HG02973 (cell line): ENCODE results near the gene KCNMA1.

ENCODE experiments used
- ATAC-seq: cut with Tn5 transposase; IDR thresholded peaks from one replicate; pipeline ENCODE4 v1.9.1; 2021; ENCODE audit warnings: moderate library complexity; ENCODE audit not compliant: unreplicated experiment

Gene KCNMA1

DNA sequence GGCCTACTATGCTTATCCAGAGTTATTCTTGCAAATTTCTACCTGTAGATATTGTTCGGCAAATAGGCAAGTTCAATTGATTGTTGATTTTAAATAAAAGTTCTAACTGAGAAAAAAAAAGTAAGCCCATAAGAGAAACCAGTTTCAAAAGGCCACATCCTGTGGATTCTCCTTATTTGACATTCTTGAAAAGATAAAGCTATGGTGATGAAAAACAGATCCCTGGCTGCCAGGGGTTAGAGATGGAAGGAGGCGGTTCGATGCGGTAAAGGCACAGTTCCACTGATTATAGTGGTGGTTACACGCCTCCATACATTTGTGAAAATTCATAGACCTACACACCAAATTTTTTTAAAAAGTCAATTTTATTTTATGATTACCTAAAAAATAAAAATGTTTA is 347.8 kb downstream of the KCNMA1 start:
- ATAC-seq: no peak

DNA sequence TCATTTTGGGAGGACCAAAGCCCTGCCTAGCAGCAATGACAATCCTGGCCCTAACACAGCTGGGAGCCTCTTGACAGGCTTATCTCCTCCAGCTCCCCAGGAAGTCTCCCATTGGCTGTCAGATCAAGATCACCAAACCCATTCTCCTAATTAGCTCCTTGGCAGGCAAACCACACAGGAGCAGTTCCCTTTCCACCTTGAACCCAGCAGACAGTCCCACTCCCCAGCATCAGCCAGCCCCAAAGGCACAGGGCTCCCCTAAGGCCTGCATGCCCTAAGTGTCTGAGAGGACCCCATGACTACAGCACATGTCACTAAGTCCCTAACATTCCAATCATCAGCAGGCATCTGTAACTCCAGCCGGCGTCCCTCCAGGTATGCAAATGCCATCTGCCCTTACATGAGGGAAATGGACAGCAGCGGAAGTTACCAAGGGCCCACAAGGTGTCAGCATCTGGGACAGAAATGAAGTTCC is 348.5 kb downstream of the KCNMA1 start:
- ATAC-seq: no peak

DNA sequence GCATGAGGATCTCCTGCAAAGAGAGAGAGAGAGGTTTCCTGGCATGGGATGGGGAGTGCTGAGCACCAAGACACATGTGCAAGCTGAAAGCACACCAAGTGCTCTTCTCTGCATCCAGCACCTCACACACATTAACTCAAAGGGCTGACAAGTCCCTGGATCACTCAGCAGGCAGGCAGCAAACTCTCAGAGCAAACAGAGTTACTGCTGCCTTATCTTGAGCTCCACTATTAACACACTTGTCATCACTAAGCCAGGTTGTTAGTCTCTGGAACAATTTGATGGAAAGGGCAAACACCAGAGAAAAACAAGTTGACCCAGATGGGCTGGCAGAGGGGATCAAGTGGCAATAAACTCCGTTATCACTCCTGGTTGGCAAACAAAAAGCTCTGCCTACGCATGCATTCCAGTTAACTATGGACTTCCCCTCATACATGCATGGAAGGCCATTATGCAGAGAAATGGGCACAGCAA is 349.9 kb downstream of the KCNMA1 start:
- no peak for ATAC-seq

DNA sequence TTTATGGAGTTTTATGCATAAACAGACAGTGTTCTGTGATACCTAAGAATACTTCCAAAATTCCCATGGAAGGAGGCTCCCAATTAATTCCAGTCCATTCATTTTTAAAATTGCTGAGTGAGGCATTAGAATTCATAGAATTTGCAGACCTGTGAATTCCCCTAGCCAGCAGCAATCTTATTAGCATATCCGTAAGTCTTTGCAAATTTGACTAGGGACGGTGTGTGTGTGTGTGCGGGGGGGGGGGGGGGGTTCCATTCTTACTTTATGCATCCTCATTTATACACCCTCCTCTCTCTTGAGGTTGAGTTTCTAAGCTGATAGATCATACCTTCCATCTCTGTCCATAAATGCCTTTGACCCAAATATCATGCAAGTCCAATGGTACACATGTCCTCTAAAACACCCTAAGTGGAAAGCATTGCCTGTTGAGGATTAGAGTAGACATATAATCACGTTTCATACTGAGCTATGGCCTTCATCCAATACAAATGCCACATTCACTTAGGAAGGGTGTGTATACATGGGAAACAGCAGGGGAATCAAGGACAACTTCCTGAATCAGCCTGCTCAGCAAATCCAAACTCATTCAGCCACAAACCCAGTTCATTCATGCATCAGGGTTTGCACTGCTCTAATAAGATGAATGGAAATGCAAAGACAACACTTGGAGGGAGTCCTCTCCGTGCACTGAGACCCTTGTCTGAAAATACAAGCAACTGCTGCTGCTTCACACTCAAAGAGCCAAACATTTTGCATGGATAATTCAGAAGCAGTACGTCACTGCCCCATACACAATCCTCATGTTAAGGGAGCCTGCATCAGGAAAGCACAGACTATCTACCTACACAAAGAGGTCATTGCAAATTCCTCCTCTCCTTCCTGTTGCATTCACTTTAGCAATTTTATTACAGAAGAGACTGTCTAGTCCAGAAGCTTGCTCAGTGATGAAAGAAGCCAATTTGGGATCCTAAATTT is 350.8 kb downstream of the KCNMA1 start:
- ATAC-seq: no peak

DNA sequence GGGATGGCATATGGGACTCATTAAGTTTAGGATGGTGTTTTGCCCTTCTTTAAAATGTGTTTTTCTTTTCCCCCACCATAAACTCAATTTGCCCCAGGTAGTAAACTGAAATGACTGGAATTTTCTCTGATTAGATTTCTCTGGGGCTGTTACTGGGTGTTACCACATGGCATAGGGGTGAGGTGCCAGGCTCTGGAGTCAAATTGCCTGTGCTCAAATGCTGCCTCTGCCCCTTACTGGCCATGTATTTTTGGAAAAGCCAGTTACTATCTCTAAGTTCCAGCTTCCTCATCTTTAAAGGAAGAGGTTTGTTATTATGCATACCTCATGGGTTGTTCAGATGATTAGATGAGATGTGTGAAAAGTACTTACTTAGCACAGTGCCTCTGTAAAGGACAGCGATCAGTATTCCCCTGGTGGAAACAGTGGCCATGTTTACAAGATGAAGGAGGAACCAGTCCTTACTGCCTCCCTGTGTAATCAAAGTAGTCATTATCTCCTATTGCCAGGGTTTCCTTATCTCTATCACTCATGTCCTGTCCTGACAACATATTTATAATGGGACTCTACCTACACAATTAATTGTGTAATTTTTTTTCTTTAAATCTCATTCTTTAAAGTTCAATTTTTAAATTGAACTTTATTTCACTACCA is 352.0 kb downstream of the KCNMA1 start:
- ATAC-seq: no peak

DNA sequence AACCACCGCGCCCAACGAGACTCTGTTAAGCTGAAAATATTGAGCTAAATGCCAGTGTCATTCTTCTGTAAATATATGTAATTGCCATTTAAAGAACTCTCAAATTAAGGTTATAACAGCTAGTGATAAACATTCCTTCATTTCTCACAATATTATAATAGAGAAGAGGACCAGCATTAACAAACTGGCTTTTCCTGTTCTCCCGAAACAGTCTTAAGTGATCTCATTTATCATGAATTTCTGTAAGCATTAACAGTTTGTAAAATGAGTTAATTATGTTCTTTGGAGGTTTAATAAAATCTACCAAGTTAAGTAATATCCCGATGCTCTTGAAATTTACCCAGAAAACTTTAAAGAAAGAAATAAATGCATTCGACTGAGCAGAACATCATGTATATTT is 352.8 kb downstream of the KCNMA1 start:
- no peak for ATAC-seq

DNA sequence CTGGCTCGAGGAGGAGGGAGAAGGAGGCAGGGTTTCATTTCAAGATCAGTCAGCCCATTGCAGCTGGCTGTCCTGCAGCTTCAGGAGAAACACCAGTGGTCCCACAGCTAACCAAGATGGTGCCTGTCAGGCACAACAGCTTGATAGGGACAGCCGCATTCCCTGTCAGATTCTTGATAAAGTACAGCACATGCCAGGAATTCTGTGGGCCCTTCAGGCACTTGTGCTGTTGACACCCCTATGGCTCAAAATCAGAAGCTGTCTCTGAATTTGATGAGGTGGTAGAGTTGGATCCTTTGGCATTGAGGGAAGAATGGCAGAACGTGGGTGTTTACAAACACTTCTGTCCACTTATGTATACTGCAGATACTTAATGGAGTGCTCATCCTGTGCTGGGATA is 354.3 kb downstream of the KCNMA1 start:
- ATAC-seq: no peak

DNA sequence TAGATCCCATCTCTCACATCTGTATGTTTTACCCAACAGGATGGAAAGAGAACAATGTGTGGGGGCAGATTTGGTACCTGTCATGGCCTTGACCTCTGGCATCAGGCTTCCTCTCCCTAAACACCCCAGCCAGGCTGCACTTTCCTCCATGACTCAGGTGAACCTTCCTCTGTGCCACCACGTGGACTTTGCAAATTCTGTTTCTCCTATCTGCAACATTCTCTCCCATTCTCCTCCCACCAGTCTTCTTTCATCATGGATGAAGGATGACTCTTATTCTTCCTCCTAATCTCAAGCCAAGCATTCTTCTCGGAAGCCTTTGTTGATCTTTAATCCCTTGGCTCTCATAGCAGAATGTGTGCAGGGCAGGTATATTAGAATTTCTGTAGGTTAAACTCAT is 355.4 kb downstream of the KCNMA1 start:
- ATAC-seq: no peak

DNA sequence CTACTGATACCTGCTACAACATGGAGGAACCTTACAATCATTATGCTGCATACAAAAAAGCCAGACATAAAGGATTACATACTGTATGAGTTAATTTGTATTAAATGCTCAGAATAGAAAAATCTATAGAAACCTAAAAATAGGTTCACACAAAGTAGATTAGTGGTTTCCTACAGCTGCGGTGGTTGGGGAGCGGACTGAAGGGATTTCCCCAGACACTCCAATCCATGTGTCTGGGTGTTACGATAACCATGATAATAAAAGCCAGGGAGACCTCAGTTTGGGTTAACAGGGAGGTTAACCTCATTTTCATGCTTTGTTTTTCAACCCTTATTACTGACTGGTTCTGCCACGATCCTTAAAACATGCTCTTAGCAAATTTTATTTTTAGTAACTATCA is 355.9 kb downstream of the KCNMA1 start:
- ATAC-seq: no peak

DNA sequence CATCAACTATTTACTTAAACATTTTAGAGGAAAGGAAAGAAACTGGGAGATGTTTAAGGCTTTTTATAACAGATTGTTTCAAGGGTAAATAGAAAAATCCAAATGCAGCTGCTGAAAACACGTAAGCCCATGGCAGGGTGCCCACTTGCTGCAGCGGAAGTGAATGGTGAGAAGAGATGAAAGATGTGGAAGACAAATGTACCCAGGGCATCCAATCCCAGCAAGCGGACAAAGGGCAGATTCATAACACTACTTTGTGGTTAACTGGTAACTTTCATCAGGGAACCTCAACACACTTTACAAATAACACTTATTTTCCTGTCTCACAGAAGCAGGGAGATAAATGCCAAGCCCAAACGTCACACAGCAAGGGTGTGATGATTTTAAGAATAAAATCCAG is 358.4 kb downstream of the KCNMA1 start:
- no peak for ATAC-seq

DNA sequence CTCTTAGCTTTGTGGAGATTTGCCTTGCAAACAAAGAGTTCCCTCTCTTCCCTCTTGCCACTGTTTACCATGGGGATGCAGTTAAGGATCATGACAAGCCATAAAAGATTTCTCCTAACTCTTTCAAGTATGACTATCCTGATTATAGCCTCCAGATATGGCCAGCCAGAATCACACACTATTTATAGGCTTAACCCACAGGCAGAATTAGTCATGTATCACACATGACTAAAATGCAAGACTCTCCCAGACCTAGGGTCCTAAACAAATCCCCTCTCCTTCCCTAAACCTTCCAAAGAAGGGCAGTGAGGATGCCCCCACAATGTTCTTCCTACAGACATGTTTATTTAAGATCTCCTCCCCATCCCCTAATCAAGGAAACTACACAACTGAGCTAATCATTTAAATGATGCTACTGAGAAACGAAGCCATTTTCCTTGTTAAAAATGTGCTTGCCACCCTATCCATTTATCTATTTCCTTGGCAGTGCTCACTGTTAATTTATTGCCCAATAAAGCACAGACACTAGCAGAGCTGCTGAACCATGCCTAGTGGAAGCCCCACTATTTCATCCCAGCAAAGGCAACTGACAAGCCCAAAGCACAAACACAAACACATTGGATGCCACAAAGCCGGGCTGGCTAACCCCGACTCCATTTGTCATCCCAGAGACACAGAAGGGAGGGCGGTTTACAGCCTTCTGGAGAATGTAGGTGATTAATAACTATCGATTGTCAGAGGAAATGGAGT is 363.4 kb downstream of the KCNMA1 start:
- no peak for ATAC-seq

DNA sequence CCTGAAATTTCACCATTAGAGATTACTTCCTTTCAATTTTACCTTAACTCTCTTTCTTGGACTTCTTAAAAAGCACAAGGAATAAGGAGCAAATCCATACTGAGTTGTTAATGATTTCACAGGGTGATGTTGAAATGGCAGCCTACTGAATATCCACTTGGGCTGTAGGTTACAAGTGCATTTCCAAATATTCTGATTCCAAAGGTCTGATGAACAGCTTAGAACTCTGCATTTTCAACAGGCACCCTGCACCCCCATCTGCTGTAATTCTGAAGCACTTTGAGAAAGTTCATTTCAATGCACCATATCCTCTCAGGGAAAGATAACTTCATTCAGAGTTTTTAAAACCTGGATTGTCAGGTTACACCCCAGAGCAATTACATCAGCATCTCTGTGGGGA is 368.4 kb downstream of the KCNMA1 start:
- ATAC-seq: no peak

DNA sequence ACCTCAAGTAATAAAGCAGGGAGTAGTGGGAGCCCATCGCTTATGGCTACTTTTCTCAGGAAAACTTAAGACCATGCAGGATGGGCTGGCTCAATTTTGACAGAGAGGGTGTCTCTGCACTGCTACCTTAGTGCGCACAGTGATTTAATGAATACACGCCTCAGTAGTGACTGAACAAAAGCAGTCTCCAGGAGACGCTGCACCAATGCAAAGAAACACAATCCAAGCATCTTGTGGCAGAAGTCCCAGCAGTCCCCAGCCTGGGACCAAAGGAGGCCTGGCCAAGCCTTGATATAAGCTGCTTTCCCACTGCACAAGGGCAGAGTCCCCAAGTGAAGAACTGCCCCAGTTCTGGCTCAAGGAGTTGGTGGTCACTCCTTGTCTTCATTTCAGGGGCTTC is 368.9 kb downstream of the KCNMA1 start:
- no peak for ATAC-seq

DNA sequence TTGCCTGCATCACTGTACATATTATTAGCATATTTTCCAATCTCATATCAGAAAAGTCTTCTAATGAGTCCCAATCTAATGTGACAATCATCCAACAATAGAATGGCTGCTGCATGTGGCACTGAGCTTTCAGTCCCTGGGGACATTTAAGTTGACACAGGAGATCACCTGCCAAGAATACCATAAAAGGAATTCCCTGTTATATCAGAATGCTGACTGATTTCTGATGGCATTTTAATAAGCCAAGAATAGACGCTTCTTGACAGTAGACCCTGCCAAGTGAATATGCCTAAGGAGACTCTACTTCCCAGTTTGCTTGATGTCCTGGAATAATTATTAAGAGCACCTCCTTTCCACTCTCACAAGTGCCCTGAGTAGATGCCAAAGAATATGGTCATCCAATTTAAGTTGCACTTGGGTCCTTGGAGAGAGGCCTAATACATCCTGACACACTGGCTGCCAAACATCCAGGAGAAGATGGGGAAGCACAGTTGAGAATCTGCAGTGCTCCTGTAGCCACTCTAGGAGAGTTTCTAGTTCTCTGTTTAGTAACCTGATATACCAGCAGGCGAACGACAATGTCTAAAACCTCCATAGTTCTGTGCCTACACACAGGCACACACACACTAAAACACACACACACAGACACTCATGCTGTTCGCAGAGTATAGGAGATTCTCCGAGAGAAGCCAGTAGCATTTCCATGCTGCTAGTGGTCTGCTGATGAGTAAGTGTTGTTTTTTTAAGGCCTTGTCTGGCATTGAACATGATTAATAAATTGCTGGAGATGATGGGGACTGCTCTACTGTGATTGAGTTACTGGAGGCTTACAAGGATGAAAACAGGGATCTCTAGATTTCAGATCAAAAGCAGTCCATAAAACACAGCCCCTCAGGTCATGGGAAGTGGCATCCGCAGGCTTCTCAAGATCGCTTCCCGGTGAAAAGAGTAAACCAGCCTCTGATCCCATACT is 369.6 kb downstream of the KCNMA1 start:
- ATAC-seq: no peak

DNA sequence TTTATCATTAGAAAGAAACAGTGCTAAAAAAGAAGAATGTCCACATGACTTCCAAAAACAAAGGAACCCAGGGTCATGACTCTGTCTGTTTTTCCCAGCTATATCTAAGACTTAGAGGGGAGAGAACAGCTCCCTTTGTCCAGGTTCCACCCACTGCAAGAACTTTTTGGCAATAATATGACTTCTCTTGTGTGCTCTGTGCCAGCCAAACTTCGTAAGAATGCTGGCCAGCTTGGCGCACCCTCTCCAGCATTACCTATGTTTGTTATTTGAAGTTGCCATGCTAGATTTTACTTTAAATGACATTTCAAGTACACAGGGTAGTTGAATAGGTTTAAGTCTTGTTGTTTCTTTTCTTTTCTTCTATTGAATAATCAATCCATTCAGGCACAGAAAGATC is 371.4 kb downstream of the KCNMA1 start:
- ATAC-seq: no peak

DNA sequence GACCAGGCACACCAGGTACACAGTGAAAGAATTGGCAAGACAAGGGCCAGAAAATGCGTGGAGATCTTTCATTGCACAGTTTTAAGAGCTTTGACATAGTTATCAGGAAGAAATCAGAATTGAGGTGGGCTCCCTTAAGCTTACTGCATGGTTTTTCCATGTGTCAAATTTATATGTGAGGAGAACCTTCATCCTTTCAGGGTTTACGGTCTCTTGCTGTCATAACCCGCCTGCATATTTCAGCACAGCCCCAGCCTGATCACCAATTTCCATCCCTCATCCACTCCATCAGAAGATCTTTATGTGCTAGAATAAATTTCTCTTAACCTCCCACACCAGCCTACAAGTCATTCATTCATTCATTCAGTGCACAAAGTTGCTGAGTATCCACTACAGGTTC is 373.1 kb downstream of the KCNMA1 start:
- ATAC-seq: no peak

DNA sequence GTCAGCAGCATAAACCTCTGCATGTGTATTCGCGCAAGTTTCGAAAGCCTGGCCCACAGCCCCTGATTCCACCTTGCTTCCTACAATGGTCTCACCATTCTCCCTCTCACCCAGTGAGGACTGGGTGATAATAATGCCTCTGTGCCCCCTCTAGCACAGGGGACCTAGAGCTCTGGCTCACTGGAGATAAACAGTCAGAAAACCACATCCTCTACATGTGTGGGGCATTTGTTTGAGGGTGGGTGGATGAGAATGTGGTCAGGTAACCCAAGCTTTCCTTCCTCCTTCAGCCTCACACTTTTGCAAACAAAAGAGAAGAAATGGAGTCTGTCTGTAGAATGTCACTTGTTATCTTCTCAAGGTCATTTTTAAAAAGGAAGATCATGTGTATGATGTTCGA is 373.5 kb downstream of the KCNMA1 start:
- ATAC-seq: peak; percentile 72

DNA sequence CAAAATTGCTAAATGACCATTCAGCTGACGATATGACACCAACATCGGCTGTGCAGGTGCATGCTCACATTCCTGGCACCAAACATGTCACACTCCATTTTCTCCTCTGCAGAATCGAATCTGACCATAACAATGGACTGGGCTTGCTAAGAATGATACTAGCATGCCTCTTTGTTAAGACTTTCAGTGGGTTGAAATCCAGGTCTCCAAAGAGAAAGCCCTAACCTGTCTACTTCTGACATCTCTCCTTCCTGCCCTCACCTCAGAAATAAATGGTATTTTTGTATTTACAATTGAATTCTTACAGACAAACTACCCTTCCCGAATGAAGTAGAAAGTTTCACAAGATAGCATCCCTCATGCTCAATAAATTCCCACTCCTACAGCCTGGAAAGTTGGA is 373.9 kb downstream of the KCNMA1 start:
- ATAC-seq: no peak

DNA sequence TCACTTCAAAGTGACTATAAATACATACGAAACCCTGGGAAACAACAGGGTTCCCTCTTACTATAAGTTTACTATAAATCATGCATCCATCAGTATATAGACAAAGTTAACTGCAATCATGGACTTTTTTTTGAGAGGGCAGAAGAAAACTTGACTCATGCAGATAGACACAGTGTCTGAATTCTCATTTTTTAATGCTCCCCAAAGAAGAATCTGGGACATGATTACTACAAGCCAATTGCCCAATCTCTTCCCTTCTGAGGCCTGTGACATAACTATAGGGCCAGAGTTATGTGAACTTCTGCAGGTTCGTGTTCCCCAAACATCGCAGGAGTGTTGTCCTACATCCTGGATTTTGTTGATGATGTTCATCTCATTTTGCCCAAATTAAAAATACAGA is 376.5 kb downstream of the KCNMA1 start:
- no peak for ATAC-seq

DNA sequence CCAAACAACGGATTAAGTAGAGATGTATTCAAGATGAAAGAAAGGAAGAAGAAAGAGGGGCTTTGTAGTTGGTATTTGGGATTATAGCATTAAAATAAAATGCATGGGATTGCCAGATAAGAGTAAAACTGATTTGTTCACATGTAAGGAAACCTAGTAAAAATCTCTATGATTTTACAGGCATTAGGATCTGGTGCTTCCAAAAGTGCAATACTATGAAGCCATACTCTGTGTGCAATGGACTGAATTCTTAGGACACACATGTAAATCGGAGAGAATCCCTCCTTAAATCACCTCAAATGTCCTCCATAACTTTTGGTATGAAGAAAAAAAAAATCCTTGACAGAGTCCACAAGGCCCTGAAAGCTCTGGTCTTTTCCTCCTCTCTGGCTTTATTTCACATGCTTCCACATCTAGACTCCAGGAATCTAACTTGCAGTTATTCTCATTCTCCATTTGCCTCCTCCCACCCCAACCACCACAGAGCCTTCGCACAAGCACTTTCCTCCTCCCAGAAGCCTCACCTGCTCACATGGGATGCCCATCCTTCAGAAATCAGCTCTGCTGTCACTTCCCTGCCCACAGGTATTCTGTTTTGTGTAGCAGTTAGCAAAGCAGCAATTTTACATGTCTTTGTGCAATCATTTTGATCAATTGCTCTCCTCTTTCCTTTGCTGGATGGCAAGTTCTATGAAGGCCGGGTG is 378.3 kb downstream of the KCNMA1 start:
- no peak for ATAC-seq
